ENCODE data around the gene TTC34. TPM values are rescaled to one million over a fixed set of nuclear protein-coding genes. Genes with fewer than 3 reads are reported as not detected.

Gene TTC34
- total RNA-seq, 1 experiment from 2014 or later: 0.92 TPM

DNA sequence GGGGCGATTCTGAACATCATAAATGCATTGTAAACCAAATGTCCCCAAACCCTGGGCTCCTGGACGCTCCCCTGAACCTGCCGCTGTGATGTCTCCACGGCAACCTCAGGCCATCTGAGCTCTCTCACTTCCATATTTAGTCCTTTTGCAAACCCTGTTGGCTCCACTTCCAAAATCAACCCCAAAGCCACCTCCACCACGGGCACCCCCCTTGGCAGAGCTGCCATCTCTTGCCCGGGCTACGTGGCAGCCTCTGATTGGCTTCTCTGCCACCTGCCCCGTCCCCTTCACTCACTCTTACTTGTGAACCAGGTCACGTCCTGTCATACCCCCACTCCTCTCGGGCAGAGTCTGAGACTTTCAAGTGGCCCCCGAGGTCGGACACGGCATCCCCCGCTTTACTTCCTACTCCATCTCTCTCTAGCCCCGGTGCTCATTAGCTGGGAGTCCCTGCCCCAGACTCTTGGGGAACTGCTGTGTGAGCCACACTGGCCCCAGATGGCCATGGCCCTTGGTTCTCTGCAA is 199.1 kb downstream of the TTC34 start:
- Histone ChIP-seq H2BK12ac (ENCODE audit: insufficient read length, low read depth, low read length) (no peak overlapping the region), H3T11ph (ENCODE audit: low read length) (no peak overlapping the region), H2BK15ac (ENCODE audit: low read depth, low read length) (no peak overlapping the region), H3K14ac (ENCODE audit: insufficient read depth, low read length) (no peak overlapping the region; the same call in 1 of the 2 replicates), H3K56ac (ENCODE audit: insufficient read length, low read depth, low read length) (no peak overlapping the region), H4K20me1 (ENCODE audit: control insufficient read depth, insufficient read depth, insufficient read length) (no peaks in the 10 kb centered on the region), H3K4me1 (ENCODE audit: insufficient read depth, low read length) (no peaks in the 10 kb centered on the region), H3K23ac (ENCODE audit: insufficient read length, low read depth, low read length) (no peak overlapping the region), H3K9ac (ENCODE audit: extremely low read depth, insufficient read length, low read length) (no peak overlapping the region), H2BK20ac (ENCODE audit: low read depth, low read length, poor library complexity, severe bottlenecking) (no peak overlapping the region), H3K23me2 (ENCODE audit: insufficient read length, low read depth, low read length, poor library complexity, severe bottlenecking) (no peaks in the 10 kb centered on the region), H3K4me2 (ENCODE audit: insufficient read depth, insufficient read length, low read length) (no peak overlapping the region), H3K4ac (ENCODE audit: low read depth, low read length) (no peak overlapping the region), H4K91ac (ENCODE audit: insufficient read length, low read depth, low read length) (no peak overlapping the region), H4K5ac (ENCODE audit: insufficient read length, low read depth, low read length) (no peak overlapping the region), H3K27me3 (ENCODE audit: insufficient read depth, low read length) (no peaks in the 10 kb centered on the region), H3K79me1 (ENCODE audit: insufficient read depth, low read depth, low read length, poor library complexity, severe bottlenecking) (no peaks in the 10 kb centered on the region), H2BK5ac (ENCODE audit: insufficient read length, low read length) (no peak overlapping the region), H3K9me3 (ENCODE audit: control insufficient read depth, low read depth, low read length) (no peaks in the 10 kb centered on the region), H3K79me2 (ENCODE audit: insufficient read depth, low read length) (no peaks in the 10 kb centered on the region), H3K27ac (ENCODE audit: insufficient read length, low read depth, low read length) (no peak overlapping the region), H2BK120ac (ENCODE audit: low read depth, low read length, poor library complexity, severe bottlenecking) (no peak overlapping the region), H3K18ac (ENCODE audit: insufficient read length, low read depth, low read length) (no peak overlapping the region), H4K8ac (replicated peaks; ENCODE audit: insufficient read length, low read depth, low read length) (no peak overlapping the region), H2AK5ac (ENCODE audit: insufficient read length, low read length) (no peak overlapping the region), H2AFZ (ENCODE audit: low read length) (no peak overlapping the region)
- Mint-ChIP-seq H3K4me3 (no peak overlapping the region), H3K36me3 (ENCODE audit: insufficient read depth in 1 of 3, low read depth in 3 of 3) (no peaks in the 10 kb centered on the region), H3K4me1 (no peaks in the 10 kb centered on the region), H3K27me3 (ENCODE audit: low read depth) (peaks cover 25% of the 10 kb centered on the region), H3K9me3 (peaks cover 3 to 9% of the 10 kb centered on the region in 2 experiments; a peak in 3 of 5 replicates), H3K27ac (peak overlapping the region in 1 of 3 experiments; percentile 44; a peak in 1 of 7 replicates)
- no peak for DNase-seq
- WGBS (ENCODE audit: extremely low coverage, insufficient read length, low lambda C conversion rate): no CpG with 5 or more reads among the region's 15 CpGs
- TF ChIP-seq, protein P1, sequence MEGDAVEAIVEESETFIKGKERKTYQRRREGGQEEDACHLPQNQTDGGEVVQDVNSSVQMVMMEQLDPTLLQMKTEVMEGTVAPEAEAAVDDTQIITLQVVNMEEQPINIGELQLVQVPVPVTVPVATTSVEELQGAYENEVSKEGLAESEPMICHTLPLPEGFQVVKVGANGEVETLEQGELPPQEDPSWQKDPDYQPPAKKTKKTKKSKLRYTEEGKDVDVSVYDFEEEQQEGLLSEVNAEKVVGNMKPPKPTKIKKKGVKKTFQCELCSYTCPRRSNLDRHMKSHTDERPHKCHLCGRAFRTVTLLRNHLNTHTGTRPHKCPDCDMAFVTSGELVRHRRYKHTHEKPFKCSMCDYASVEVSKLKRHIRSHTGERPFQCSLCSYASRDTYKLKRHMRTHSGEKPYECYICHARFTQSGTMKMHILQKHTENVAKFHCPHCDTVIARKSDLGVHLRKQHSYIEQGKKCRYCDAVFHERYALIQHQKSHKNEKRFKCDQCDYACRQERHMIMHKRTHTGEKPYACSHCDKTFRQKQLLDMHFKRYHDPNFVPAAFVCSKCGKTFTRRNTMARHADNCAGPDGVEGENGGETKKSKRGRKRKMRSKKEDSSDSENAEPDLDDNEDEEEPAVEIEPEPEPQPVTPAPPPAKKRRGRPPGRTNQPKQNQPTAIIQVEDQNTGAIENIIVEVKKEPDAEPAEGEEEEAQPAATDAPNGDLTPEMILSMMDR (conservative IDR thresholded peaks at IDR 0.05): no peak

Data from H9 (cell line).